ENCODE data around the gene CMTM8. TPM values are rescaled to one million over a fixed set of nuclear protein-coding genes. Genes with fewer than 3 reads are reported as not detected.

The CMTM8 gene
- polyA plus RNA-seq, 2 of the 4 experiments (the other 2 are of a cell fraction): 8.4 to 15.6 TPM

- Histone ChIP-seq H3K27ac (no peak overlapping the region), H3K9me3 (no peaks in the 10 kb centered on the region), H3K4me1 (peaks cover 5% of the 10 kb centered on the region; the same call in 1 of the 3 replicates), H3K4me3 (no peak overlapping the region), H3K4me2 (no peak overlapping the region)
- no peak for DNase-seq (ENCODE audit: low read depth in 1 of 2, low spot score in 1 of 2)
- 82% methylated on average over 3 of the region's 3 CpGs for WGBS (ENCODE audit: missing lambda C conversion rate)
- no peak for FAIRE-seq
- ChIA-PET POLR2A (no interaction called here), CTCF (interaction anchor here (1.2 to 7.8 kb wide), 2 partner anchors 9 to 114 kb away, joined by 4 to 40 read pairs; no protein-coding TSS in a partner anchor)
- TF ChIP-seq ZSCAN20 (CRISPR knock-in tag; IDR thresholded peaks at IDR 0.05): no peak
- no peak for TF ChIP-seq EHMT2 (IDR thresholded peaks at IDR 0.05; ENCODE audit: low read depth)
- no peak for TF ChIP-seq KDM5A (IDR thresholded peaks at IDR 0.05)
- TF ChIP-seq ZFP36 (IDR thresholded peaks at IDR 0.05; ENCODE audit: borderline replicate concordance, partially characterized antibody): no peak
- TF ChIP-seq NFE2L2 (conservative IDR thresholded peaks at IDR 0.05; ENCODE audit: low read length): no peak
- TF ChIP-seq CEBPB (IDR thresholded peaks at IDR 0.05): no peak
- TF ChIP-seq, protein P1, sequence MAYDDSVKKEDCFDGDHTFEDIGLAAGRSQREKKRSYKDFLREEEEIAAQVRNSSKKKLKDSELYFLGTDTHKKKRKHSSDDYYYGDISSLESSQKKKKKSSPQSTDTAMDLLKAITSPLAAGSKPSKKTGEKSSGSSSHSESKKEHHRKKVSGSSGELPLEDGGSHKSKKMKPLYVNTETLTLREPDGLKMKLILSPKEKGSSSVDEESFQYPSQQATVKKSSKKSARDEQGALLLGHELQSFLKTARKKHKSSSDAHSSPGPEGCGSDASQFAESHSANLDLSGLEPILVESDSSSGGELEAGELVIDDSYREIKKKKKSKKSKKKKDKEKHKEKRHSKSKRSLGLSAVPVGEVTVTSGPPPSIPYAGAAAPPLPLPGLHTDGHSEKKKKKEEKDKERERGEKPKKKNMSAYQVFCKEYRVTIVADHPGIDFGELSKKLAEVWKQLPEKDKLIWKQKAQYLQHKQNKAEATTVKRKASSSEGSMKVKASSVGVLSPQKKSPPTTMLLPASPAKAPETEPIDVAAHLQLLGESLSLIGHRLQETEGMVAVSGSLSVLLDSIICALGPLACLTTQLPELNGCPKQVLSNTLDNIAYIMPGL (CRISPR knock-in tag; IDR thresholded peaks at IDR 0.05; ENCODE audit: borderline replicate concordance): no peak
- TF ChIP-seq, protein P2, sequence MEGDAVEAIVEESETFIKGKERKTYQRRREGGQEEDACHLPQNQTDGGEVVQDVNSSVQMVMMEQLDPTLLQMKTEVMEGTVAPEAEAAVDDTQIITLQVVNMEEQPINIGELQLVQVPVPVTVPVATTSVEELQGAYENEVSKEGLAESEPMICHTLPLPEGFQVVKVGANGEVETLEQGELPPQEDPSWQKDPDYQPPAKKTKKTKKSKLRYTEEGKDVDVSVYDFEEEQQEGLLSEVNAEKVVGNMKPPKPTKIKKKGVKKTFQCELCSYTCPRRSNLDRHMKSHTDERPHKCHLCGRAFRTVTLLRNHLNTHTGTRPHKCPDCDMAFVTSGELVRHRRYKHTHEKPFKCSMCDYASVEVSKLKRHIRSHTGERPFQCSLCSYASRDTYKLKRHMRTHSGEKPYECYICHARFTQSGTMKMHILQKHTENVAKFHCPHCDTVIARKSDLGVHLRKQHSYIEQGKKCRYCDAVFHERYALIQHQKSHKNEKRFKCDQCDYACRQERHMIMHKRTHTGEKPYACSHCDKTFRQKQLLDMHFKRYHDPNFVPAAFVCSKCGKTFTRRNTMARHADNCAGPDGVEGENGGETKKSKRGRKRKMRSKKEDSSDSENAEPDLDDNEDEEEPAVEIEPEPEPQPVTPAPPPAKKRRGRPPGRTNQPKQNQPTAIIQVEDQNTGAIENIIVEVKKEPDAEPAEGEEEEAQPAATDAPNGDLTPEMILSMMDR (IDR thresholded peaks at IDR 0.05): no peak
- TF ChIP-seq HOXB5 (CRISPR knock-in tag; IDR thresholded peaks at IDR 0.05): no peak
- TF ChIP-seq FOSB (CRISPR knock-in tag; IDR thresholded peaks at IDR 0.05): no peak
- no peak for ATAC-seq
These were observed 52.1 kb downstream of the CMTM8 start for GRCh38 chr3:32290619-32291018.

DNA sequence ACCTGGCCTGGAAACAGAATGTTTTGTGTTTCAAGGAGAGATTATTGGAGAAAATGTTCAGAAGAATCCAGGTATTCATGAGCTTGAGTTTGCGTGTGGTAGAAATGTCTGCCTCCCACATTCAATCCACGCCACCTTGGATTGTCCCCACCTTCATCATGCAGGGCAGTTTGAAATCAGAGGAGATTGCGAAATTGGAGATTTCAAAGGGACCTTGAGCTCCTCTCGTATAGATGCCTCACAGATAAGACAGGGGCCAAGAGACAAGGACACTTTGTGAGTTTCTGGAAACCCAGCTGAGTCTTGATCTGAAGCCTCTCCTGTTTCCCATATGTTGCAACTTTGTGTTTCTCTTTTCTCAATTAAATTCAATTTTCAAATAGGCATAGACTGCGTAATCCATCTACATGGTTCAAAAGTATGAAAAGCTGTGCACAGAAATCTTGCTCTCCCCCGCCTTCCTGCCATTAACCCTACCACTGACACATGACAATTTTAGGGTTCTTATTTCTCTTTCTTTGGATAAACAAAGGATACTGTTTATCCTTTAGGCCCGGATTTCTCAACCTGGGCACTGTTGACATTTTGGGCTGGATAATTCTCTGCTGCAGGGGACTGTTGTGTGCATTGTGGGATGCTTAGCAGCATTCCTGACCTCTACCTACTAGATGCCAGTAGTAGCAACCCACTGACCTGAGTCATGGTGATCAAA, 53.8 kb downstream of the CMTM8 start:
- Histone ChIP-seq H3K9me3 (no peaks in the 10 kb centered on the region), H3K27ac (no peak overlapping the region), H3K4me1 (peaks cover 10% of the 10 kb centered on the region; the same call in 1 of the 3 replicates), H3K4me2 (0 out of 3 replicates have a peak overlapping the region, but pooled peaks have one; percentile 13), H3K4me3 (no peak overlapping the region)
- FAIRE-seq: no peak
- no peak for ATAC-seq
- peak; percentile 38 to 63; a peak in 2 of 4 replicates for TF ChIP-seq CEBPB (IDR thresholded peaks at IDR 0.05)
- TF ChIP-seq ESRRA (IDR thresholded peaks at IDR 0.05; ENCODE audit: borderline replicate concordance, low read length): no peak
- POLR2A ChIA-PET: no interaction called here
- CTCF ChIA-PET: interaction anchor here (0.6 to 7.8 kb wide), 5 partner anchors 16 to 1436 kb away, joined by 3 to 40 read pairs (median 3); no protein-coding TSS in a partner anchor
- no peak for DNase-seq (ENCODE audit: low read depth in 1 of 2, low spot score in 1 of 2)
- WGBS (ENCODE audit: missing lambda C conversion rate): 81% methylated on average over 7 of the region's 7 CpGs

- Histone ChIP-seq H3K27ac (no peak overlapping the region), H3K9me3 (no peaks in the 10 kb centered on the region), H3K4me2 (no peak overlapping the region), H3K4me3 (no peak overlapping the region), H3K4me1 (peaks cover 10% of the 10 kb centered on the region; the same call in 1 of the 3 replicates)
- WGBS (ENCODE audit: missing lambda C conversion rate): 73% methylated on average over 3 of the region's 3 CpGs
- ATAC-seq: no peak
- ChIA-PET CTCF (interaction anchor here (1.2 to 5.7 kb wide), 5 partner anchors 46 to 174 kb away, joined by 3 to 35 read pairs (median 6); partner anchors contain the start of gene CMTM8), POLR2A (no interaction called here)
- FAIRE-seq: no peak
- DNase-seq (ENCODE audit: low read depth in 1 of 2, low spot score in 1 of 2): no peak
- TF ChIP-seq MAFK (IDR thresholded peaks at IDR 0.05; ENCODE audit: partially characterized antibody) (no peak), CEBPB (IDR thresholded peaks at IDR 0.05) (no peak), JUN (IDR thresholded peaks at IDR 0.05) (no peak), ZC3H11A (IDR thresholded peaks at IDR 0.05) (no peak), HOXB5 (CRISPR knock-in tag; IDR thresholded peaks at IDR 0.05) (no peak), JUNB (IDR thresholded peaks at IDR 0.05) (no peak), BHLHE40 (IDR thresholded peaks at IDR 0.05; ENCODE audit: low read depth, low read length) (no peak), E2F6 (IDR thresholded peaks at IDR 0.05; ENCODE audit: borderline replicate concordance, low read depth) (no peak), EHF (CRISPR knock-in tag; IDR thresholded peaks at IDR 0.05) (no peak)
- TF ChIP-seq, protein P3, sequence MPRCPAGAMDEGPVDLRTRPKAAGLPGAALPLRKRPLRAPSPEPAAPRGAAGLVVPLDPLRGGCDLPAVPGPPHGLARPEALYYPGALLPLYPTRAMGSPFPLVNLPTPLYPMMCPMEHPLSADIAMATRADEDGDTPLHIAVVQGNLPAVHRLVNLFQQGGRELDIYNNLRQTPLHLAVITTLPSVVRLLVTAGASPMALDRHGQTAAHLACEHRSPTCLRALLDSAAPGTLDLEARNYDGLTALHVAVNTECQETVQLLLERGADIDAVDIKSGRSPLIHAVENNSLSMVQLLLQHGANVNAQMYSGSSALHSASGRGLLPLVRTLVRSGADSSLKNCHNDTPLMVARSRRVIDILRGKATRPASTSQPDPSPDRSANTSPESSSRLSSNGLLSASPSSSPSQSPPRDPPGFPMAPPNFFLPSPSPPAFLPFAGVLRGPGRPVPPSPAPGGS (IDR thresholded peaks at IDR 0.05): no peak
- TF ChIP-seq, protein P1 (CRISPR knock-in tag; IDR thresholded peaks at IDR 0.05; ENCODE audit: borderline replicate concordance): no peak
These were observed 55.4 kb downstream of the CMTM8 start for GRCh38 chr3:32293903-32294302.

Data from A549 (cell line).